H1 (cell line): ENCODE data around the gene MEDAG. TPM values are rescaled to one million over a fixed set of nuclear protein-coding genes. Genes with fewer than 3 reads are reported as not detected.

Experiments used
- CTCF ChIA-PET: fragments of 300-600 bp; sonication (Branson Sonifier 250); formaldehyde crosslinking; loops from one replicate; lab custom pipeline; 2021; ENCODE audit not compliant: partially characterized antibody; lab: Charles Lee
- POLR2A ChIA-PET: fragments of 300-600 bp; sonication (Branson Sonifier 250); formaldehyde crosslinking; loops from one replicate; lab custom pipeline; 2021; ENCODE audit warnings: inconsistent platforms; ENCODE audit not compliant: partially characterized antibody; lab: Charles Lee
- DNase-seq, 2 experiments: peaks; one replicate each; pipeline versions ENCODE4 v3.0.0 to v3.0.0-alpha.2; 2010 to 2022; ENCODE audit warnings: low spot score in 2 of 2, low read depth in 1 of 2, mixed read lengths in 1 of 2
- FAIRE-seq: peaks from 2 replicates; lab custom pipeline; 2011; peaks lifted over from hg19 to GRCh38; lab: Jason Lieb, UNC
- H2AFZ ChIP-seq: 2 replicates; pipeline ENCODE4 v1.8.1; 2012; ENCODE audit warnings: low read length, inconsistent platforms
- H2AK5ac ChIP-seq: 2 replicates; pipeline ENCODE4 v1.6.1; 2013; ENCODE audit warnings: low read depth, low read length
- H2BK120ac ChIP-seq: replicated peaks from 2 replicates; pipeline ENCODE3; 2013; ENCODE audit warnings: low read depth, low read length, inconsistent platforms
- H2BK12ac ChIP-seq: 2 replicates; pipeline ENCODE4 v1.6.1; 2013; ENCODE audit warnings: low read depth, low read length
- H2BK15ac ChIP-seq: 2 replicates; pipeline ENCODE4 v1.6.1; 2013; ENCODE audit warnings: low read length
- H2BK20ac ChIP-seq: 2 replicates; pipeline ENCODE4 v1.6.1; 2013; ENCODE audit warnings: low read length
- H2BK5ac ChIP-seq: 2 replicates; pipeline ENCODE4 v1.6.1; 2013; ENCODE audit warnings: low read depth, low read length
- H3K14ac ChIP-seq: 2 replicates; pipeline ENCODE4 v1.6.1; 2013; ENCODE audit warnings: inconsistent platforms; ENCODE audit not compliant: insufficient read length
- H3K18ac ChIP-seq: 2 replicates; pipeline ENCODE4 v1.6.1; 2013; ENCODE audit warnings: low read length; ENCODE audit errors: extremely low read depth
- H3K23ac ChIP-seq: 2 replicates; pipeline ENCODE4 v1.6.1; 2013; ENCODE audit warnings: inconsistent platforms; ENCODE audit not compliant: insufficient read length
- H3K23me2 ChIP-seq: 2 replicates; pipeline ENCODE4 v1.6.1; 2013; ENCODE audit warnings: low read depth, low read length
- H3K27ac ChIP-seq: 2 replicates; pipeline ENCODE4 v1.6.1; 2011; ENCODE audit warnings: low read depth, low read length, inconsistent platforms
- H3K27me3 ChIP-seq, 4 experiments: replicated peaks in 1 of 4; 1 replicate in 1 of 4; 2 replicates in 3 of 4; pipeline versions ENCODE4 v1.6.1 to v1.8.1; 2011 to 2013; ENCODE audit warnings: low read length in 3 of 4, mild to moderate bottlenecking in 3 of 4, inconsistent platforms in 2 of 4, mixed read lengths in 2 of 4, moderate library complexity in 1 of 4; ENCODE audit not compliant: control insufficient read depth in 3 of 4, insufficient read depth in 3 of 4; ENCODE audit errors: extremely low read depth in 1 of 4
- H3K36me3 ChIP-seq, 4 experiments: 2 replicates each; pipeline versions ENCODE4 v1.6.1 to v1.8.1; 2011 to 2013; ENCODE audit warnings: mild to moderate bottlenecking in 4 of 4, low read length in 3 of 4, moderate library complexity in 2 of 4, control low read depth in 1 of 4, inconsistent platforms in 1 of 4; ENCODE audit not compliant: insufficient read depth in 4 of 4, control insufficient read depth in 2 of 4
- H3K4ac ChIP-seq: replicated peaks from 2 replicates; pipeline ENCODE3; 2013; ENCODE audit warnings: low read length, low read depth, mixed read lengths, inconsistent platforms; ENCODE audit not compliant: insufficient read length
- H3K4me1 ChIP-seq, 4 experiments: replicated peaks in 1 of 4; 1 replicate in 1 of 4; 2 replicates in 3 of 4; pipeline versions ENCODE4 v1.6.1 to v1.8.1; 2011 to 2013; ENCODE audit warnings: low read length in 3 of 4, inconsistent platforms in 2 of 4, mixed read lengths in 1 of 4; ENCODE audit not compliant: insufficient read depth in 4 of 4, control insufficient read depth in 3 of 4
- H3K4me2 ChIP-seq, 2 experiments: 2 replicates each; pipeline versions ENCODE4 v1.6.1 to v1.8.1; 2011 to 2013; ENCODE audit warnings: low read depth in 2 of 2, low read length in 2 of 2, control low read depth in 1 of 2, inconsistent platforms in 1 of 2, mild to moderate bottlenecking in 1 of 2; ENCODE audit not compliant: insufficient read depth in 1 of 2
- H3K4me3 ChIP-seq, 4 experiments: fragments of 200-600, 300-600 bp in 1 of 4; sonication (generic), shearing (Covaris generic), sonication (Bioruptor Twin) in 1 of 4; 2 replicates each; pipeline versions ENCODE4 v1.5.1 to v1.8.1; 2011 to 2016; ENCODE audit warnings: low read length in 4 of 4, low read depth in 3 of 4, control low read depth in 2 of 4, inconsistent platforms in 2 of 4, mild to moderate bottlenecking in 2 of 4, mixed read lengths in 1 of 4, moderate library complexity in 1 of 4; ENCODE audit not compliant: insufficient read depth in 2 of 4; ENCODE audit errors: extremely low read depth in 1 of 4
- H3K56ac ChIP-seq: replicated peaks from 2 replicates; pipeline ENCODE3; 2013; ENCODE audit warnings: low read depth, mild to moderate bottlenecking, mixed read lengths, low read length, inconsistent platforms; ENCODE audit not compliant: insufficient read length
- H3K79me1 ChIP-seq: 2 replicates; pipeline ENCODE4 v1.6.1; 2013; ENCODE audit warnings: low read depth, low read length, control low read depth
- H3K79me2 ChIP-seq, 2 experiments: 2 replicates each; pipeline versions ENCODE4 v1.6.1 to v1.8.1; 2012 to 2013; ENCODE audit warnings: low read length in 2 of 2, mild to moderate bottlenecking in 2 of 2, inconsistent platforms in 1 of 2; ENCODE audit not compliant: insufficient read depth in 2 of 2, control insufficient read depth in 1 of 2
- H3K9ac ChIP-seq, 4 experiments: replicated peaks in 1 of 4; 1 replicate in 1 of 4; 2 replicates in 3 of 4; pipeline versions ENCODE4 v1.6.1 to v1.8.1; 2011 to 2013; ENCODE audit warnings: low read depth in 3 of 4, low read length in 3 of 4, control low read depth in 2 of 4, mild to moderate bottlenecking in 2 of 4, moderate library complexity in 2 of 4, inconsistent platforms in 1 of 4; ENCODE audit errors: extremely low read depth in 1 of 4
- H3K9me3 ChIP-seq, 2 experiments: 2 replicates each; pipeline versions ENCODE4 v1.6.1 to v1.8.1; 2012 to 2013; ENCODE audit warnings: mild to moderate bottlenecking in 2 of 2, moderate library complexity in 2 of 2, control low read depth in 1 of 2, inconsistent platforms in 1 of 2, low read depth in 1 of 2, low read length in 1 of 2, mixed read lengths in 1 of 2; ENCODE audit not compliant: insufficient read depth in 2 of 2
- H4K20me1 ChIP-seq, 2 experiments: replicated peaks in 1 of 2; 2 replicates each; pipeline versions ENCODE3 to v1.8.1; 2011 to 2013; ENCODE audit warnings: inconsistent platforms in 2 of 2, low read length in 2 of 2, mild to moderate bottlenecking in 1 of 2; ENCODE audit not compliant: insufficient read depth in 2 of 2, control insufficient read depth in 1 of 2
- H4K5ac ChIP-seq: 2 replicates; pipeline ENCODE4 v1.6.1; 2013; ENCODE audit warnings: low read length, low read depth, mixed read lengths, inconsistent platforms; ENCODE audit not compliant: insufficient read length
- H4K8ac ChIP-seq: 2 replicates; pipeline ENCODE4 v1.8.0; 2013; ENCODE audit warnings: mild to moderate bottlenecking, moderate library complexity, low read length, inconsistent platforms; ENCODE audit not compliant: insufficient read depth; ENCODE audit errors: extremely low read depth
- H4K91ac ChIP-seq: replicated peaks from 2 replicates; pipeline ENCODE3; 2013; ENCODE audit warnings: low read length, mixed read lengths, inconsistent platforms; ENCODE audit not compliant: insufficient read length
- ASH2L ChIP-seq: fragments of 200-600, 300-600 bp; sonication (generic); IDR thresholded peaks from one replicate; pipeline ENCODE4 v1.7.1; 2017; ENCODE audit warnings: low read length
- EGR1 ChIP-seq: IDR thresholded peaks from 2 replicates; pipeline ENCODE4 v1.6.1; 2011; ENCODE audit warnings: low read depth, low read length, borderline replicate concordance
- EP300 ChIP-seq, 2 experiments: IDR thresholded peaks; 1 replicate in 1 of 2; 2 replicates in 1 of 2; pipeline ENCODE4 v1.6.1; 2011 to 2012; ENCODE audit warnings: low read depth in 2 of 2, low read length in 2 of 2, mild to moderate bottlenecking in 2 of 2, borderline replicate concordance in 1 of 2, inconsistent platforms in 1 of 2, moderate library complexity in 1 of 2
- TAF1 ChIP-seq: IDR thresholded peaks from 2 replicates; pipeline ENCODE4 v1.6.1; 2011; ENCODE audit warnings: mild to moderate bottlenecking, low read depth, low read length
- WGBS, 2 experiments: shearing (Covaris generic) in 1 of 2; methylation state at CpG; one replicate each; pipeline versions ENCODE4 v1.1.6 to v1.1.7; 2013 to 2015; ENCODE audit warnings: low lambda C conversion rate in 2 of 2, mixed read lengths in 2 of 2, inconsistent platforms in 1 of 2, low coverage in 1 of 2, missing lambda C conversion rate in 1 of 2; ENCODE audit not compliant: insufficient replicate concordance in 2 of 2, insufficient coverage in 1 of 2, insufficient read length in 1 of 2; ENCODE audit errors: extremely low coverage in 1 of 2, missing lambda C conversion rate in 1 of 2; 5-methylcytosine and 5-hydroxymethylcytosine counted together
- polyA plus RNA-seq, 7 experiments: library from polyadenylated mRNA; depleted of rRNA in 3 of 7; stranded (reverse) in 5 of 7; unstranded in 2 of 7; fragments of >200 nt in 5 of 7; fragments of 200-250 nt in 2 of 7; gene quantifications; 1 replicate in 5 of 7; 2 replicates in 1 of 7; 4 replicates in 1 of 7; pipeline versions ENCODE4 v1.2.1 to v1.2.3, GENCODE V29; 2011 to 2013; ENCODE audit warnings: missing spikeins in 2 of 7, mixed read lengths in 2 of 7
- total RNA-seq: library from RNA; stranded (reverse); fragmentation: NEBNext Ultra II Directional; extraction: Animal tissue kit (Norgen Biotek cat#: 25700); gene quantifications from 2 replicates; pipeline ENCODE4 v1.2.1, GENCODE V29; 2021
- TF ChIP-seq, protein P1 (sequence below): IDR thresholded peaks from 2 replicates; pipeline ENCODE4 v1.6.1; 2011; ENCODE audit warnings: low read length, improper control_type of control experiment

The MEDAG gene
- total and polyA plus RNA-seq, 2 of the 8 experiments (the other 6 are each of a cell fraction or from before 2014, with no cell fraction given), result 2.1 to 3.1 TPM

DNA sequence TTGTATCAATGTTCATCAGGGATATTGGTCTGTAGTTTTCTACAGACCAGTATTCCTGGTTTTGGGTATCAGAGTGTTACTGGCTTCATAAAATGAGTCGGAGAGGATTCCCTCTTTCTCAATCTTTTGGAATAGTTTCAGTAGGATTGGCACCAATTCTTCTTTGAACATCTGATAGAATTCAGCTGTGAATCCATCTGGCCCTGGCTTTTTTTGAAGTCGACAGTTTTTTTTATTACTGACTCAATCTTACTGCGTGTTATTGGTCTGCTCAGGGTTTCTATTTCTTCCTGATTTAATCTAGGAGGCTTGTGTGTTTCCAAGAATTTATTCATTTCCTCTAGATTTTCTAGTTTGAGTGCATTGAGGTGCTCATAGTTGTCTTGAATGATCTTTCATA, 37.8 kb downstream of the MEDAG start:
- FAIRE-seq (no peak), DNase-seq (no peak)
- Histone ChIP-seq H3K4me2 (no peak overlapping the region), H3K27me3 (no peaks in the 10 kb centered on the region), H2BK5ac (no peak overlapping the region), H3K4me1 (no peaks in the 10 kb centered on the region), H2BK20ac (no peak overlapping the region), H3K9me3 (no peaks in the 10 kb centered on the region), H3K79me1 (no peaks in the 10 kb centered on the region), H3K9ac (no peak overlapping the region), H2BK120ac (no peak overlapping the region), H2BK12ac (no peak overlapping the region), H4K20me1 (no peaks in the 10 kb centered on the region), H3K23me2 (no peaks in the 10 kb centered on the region), H2AK5ac (no peak overlapping the region), H3K36me3 (no peaks in the 10 kb centered on the region), H3K4me3 (no peak overlapping the region), H4K5ac (no peak overlapping the region), H4K91ac (no peak overlapping the region), H3K27ac (no peak overlapping the region), H3K4ac (no peak overlapping the region), H3K56ac (no peak overlapping the region), H3K23ac (no peak overlapping the region), H3K79me2 (no peaks in the 10 kb centered on the region), H3K14ac (no peak overlapping the region), H2AFZ (no peak overlapping the region), H4K8ac (no peak overlapping the region), H2BK15ac (no peak overlapping the region), H3K18ac (no peak overlapping the region)
- POLR2A ChIA-PET, result no interaction called here
- 95% methylated on average over 3 of the region's 3 CpGs; no CpG with 5 or more reads in 1 of the 2 experiments for WGBS, 2 experiments
- CTCF ChIA-PET, result no interaction called here
- TF ChIP-seq EGR1 (no peak), EP300 (IDR thresholded peaks at IDR 0.05; ENCODE audit: borderline replicate concordance in 1 of 2, low read depth in 2 of 2, low read length in 2 of 2) (no peak), ASH2L (no peak), TAF1 (no peak)
- TF ChIP-seq, protein P1, sequence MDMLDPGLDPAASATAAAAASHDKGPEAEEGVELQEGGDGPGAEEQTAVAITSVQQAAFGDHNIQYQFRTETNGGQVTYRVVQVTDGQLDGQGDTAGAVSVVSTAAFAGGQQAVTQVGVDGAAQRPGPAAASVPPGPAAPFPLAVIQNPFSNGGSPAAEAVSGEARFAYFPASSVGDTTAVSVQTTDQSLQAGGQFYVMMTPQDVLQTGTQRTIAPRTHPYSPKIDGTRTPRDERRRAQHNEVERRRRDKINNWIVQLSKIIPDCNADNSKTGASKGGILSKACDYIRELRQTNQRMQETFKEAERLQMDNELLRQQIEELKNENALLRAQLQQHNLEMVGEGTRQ, result no peak
